SK-N-SH treated with all-trans-retinoic acid at 6 μM for 48 hours (cell line): ENCODE results near the gene DGKZ.

Source experiments
- ATAC-seq: fragments of 200-7000 bp; cut with Tn5 transposase; 3 replicates; pipeline ENCODE4 v1.9.1; 2020; ENCODE audit warnings: mild to moderate bottlenecking, moderate library complexity
- ARNTL ChIP-seq: fragments of 450-650 bp; formaldehyde crosslinking; IDR thresholded peaks from 2 replicates; pipeline ENCODE4 v1.5.0; 2020; ENCODE audit warnings: low read depth, mild to moderate bottlenecking, moderate library complexity, borderline replicate concordance
- BACH2 ChIP-seq: fragments of 250-450 bp; sonication (Bioruptor Pico); IDR thresholded peaks from 2 replicates; pipeline ENCODE4 v1.9.0; 2021; ENCODE audit warnings: mild to moderate bottlenecking, borderline replicate concordance
- CREB5 ChIP-seq: fragments of 250-450 bp; sonication (Bioruptor Pico); IDR thresholded peaks from 2 replicates; pipeline ENCODE4 v1.5.1; 2020; ENCODE audit warnings: low read depth, mild to moderate bottlenecking, moderate library complexity
- CSRNP3 ChIP-seq: fragments of 250-450 bp; sonication (Bioruptor Pico); IDR thresholded peaks from 2 replicates; pipeline ENCODE4 v1.5.1; 2021; ENCODE audit warnings: mild to moderate bottlenecking, moderate library complexity
- ESRRG ChIP-seq: fragments of 250-450 bp; sonication (Bioruptor Pico); IDR thresholded peaks from 2 replicates; pipeline ENCODE4 v1.6.1; 2021; ENCODE audit warnings: mild to moderate bottlenecking
- GLIS3 ChIP-seq: fragments of 250-450 bp; sonication (Bioruptor Pico); IDR thresholded peaks from 2 replicates; pipeline ENCODE4 v1.5.0; 2020; ENCODE audit warnings: mild to moderate bottlenecking, moderate library complexity
- ISL1 ChIP-seq: fragments of 250-450 bp; sonication (Bioruptor Pico); IDR thresholded peaks from 2 replicates; pipeline ENCODE4 v2.1.2; 2022; ENCODE audit warnings: mild to moderate bottlenecking, moderate library complexity
- OSR1 ChIP-seq: fragments of 250-450 bp; sonication (Bioruptor Pico); IDR thresholded peaks from 2 replicates; pipeline ENCODE4 v1.8.0; 2022; ENCODE audit warnings: moderate library complexity, mild to moderate bottlenecking, inconsistent platforms
- PATZ1 ChIP-seq: fragments of 250-450 bp; sonication (Bioruptor Pico); IDR thresholded peaks from 2 replicates; pipeline ENCODE4 v1.8.0; 2020; ENCODE audit warnings: mild to moderate bottlenecking, moderate library complexity, borderline replicate concordance
- POU6F1 ChIP-seq: fragments of 250-450 bp; sonication (Bioruptor Pico); IDR thresholded peaks from 2 replicates; pipeline ENCODE4 v1.8.0; 2021; ENCODE audit warnings: low read depth, mild to moderate bottlenecking, moderate library complexity, borderline replicate concordance
- RARB ChIP-seq: fragments of 250-450 bp; sonication (Bioruptor Pico); IDR thresholded peaks from 2 replicates; pipeline ENCODE4 v1.8.0; 2021; ENCODE audit warnings: mild to moderate bottlenecking, moderate library complexity
- SNAI2 ChIP-seq: fragments of 250-450 bp; sonication (Bioruptor Pico); IDR thresholded peaks from 2 replicates; pipeline ENCODE4 v1.5.0; 2020; ENCODE audit warnings: mild to moderate bottlenecking, moderate library complexity
- TCF4 ChIP-seq: fragments of 250-450 bp; sonication (Bioruptor Pico); IDR thresholded peaks from 2 replicates; pipeline ENCODE4 v1.8.0; 2021; ENCODE audit warnings: mild to moderate bottlenecking, moderate library complexity, borderline replicate concordance
- TOX ChIP-seq: fragments of 250-450 bp; sonication (Bioruptor Pico); IDR thresholded peaks from 2 replicates; pipeline ENCODE4 v1.8.0; 2021; ENCODE audit warnings: mild to moderate bottlenecking, moderate library complexity, borderline replicate concordance
- TSHZ2 ChIP-seq: fragments of 250-450 bp; sonication (Bioruptor Pico); IDR thresholded peaks from 2 replicates; pipeline ENCODE4 v1.5.0; 2020; ENCODE audit warnings: mild to moderate bottlenecking, moderate library complexity
- ZC3H10 ChIP-seq: fragments of 250-450 bp; sonication (Bioruptor Pico); IDR thresholded peaks from 2 replicates; pipeline ENCODE4 v1.5.1; 2021; ENCODE audit warnings: mild to moderate bottlenecking, moderate library complexity
- ZFP3 ChIP-seq: fragments of 250-450 bp; sonication (Bioruptor Pico); IDR thresholded peaks from 2 replicates; pipeline ENCODE4 v1.5.0; 2020; ENCODE audit warnings: mild to moderate bottlenecking, moderate library complexity
- ZNF565 ChIP-seq: fragments of 450-650 bp; formaldehyde crosslinking; conservative IDR thresholded peaks from 2 replicates; pipeline ENCODE4 v1.5.0; 2020; ENCODE audit warnings: low read depth, mild to moderate bottlenecking, moderate library complexity
- ZNF8 ChIP-seq: fragments of 450-650 bp; formaldehyde crosslinking; IDR thresholded peaks from 2 replicates; pipeline ENCODE4 v1.5.0; 2020; ENCODE audit warnings: mild to moderate bottlenecking, moderate library complexity

DGKZ gene

GRCh38 chr11:46359953-46360352 lies 12.7 kb downstream of the DGKZ start:
- no peak for TF ChIP-seq CREB5
- TF ChIP-seq PATZ1 = no peak
- TF ChIP-seq BACH2 (CRISPR knock-in tag) = no peak
- TF ChIP-seq ZNF8 = no peak
- TF ChIP-seq GLIS3 (CRISPR knock-in tag) = no peak
- no peak for TF ChIP-seq ISL1 (CRISPR knock-in tag)
- TF ChIP-seq TSHZ2 (CRISPR knock-in tag) = no peak
- no peak for TF ChIP-seq POU6F1 (CRISPR knock-in tag)
- no peak for TF ChIP-seq ZNF565 (CRISPR knock-in tag)
- TF ChIP-seq ZFP3 (CRISPR knock-in tag) = no peak
- TF ChIP-seq ZC3H10 (CRISPR knock-in tag) = no peak
- TF ChIP-seq SNAI2 = no peak
- no peak for TF ChIP-seq OSR1 (CRISPR knock-in tag)
- TF ChIP-seq RARB = no peak
- no peak for ATAC-seq

GRCh38 chr11:46360878-46361277 lies 13.6 kb downstream of the DGKZ start:
- no peak for ATAC-seq
- TF ChIP-seq OSR1 (CRISPR knock-in tag) (no peak), TOX (CRISPR knock-in tag) (no peak), ISL1 (CRISPR knock-in tag) (no peak), ESRRG (CRISPR knock-in tag) (no peak), ZC3H10 (CRISPR knock-in tag) (no peak), ZNF565 (CRISPR knock-in tag) (no peak), SNAI2 (no peak), ARNTL (CRISPR knock-in tag) (no peak), ZNF8 (no peak), RARB (no peak), PATZ1 (no peak), CSRNP3 (CRISPR knock-in tag) (no peak), TCF4 (no peak)
